ENCODE data around the gene LDLRAD4.
A peak's percentile ranks its signal among the peaks of the same experiment; 100 is the strongest.

GRCh38 chr18:13465476-13465875 is 246.9 kb downstream of the LDLRAD4 start:
- TF ChIP-seq CTCF (IDR thresholded peaks at IDR 0.05) (no peak), EP300 (IDR thresholded peaks at IDR 0.05) (no peak), POLR2A (IDR thresholded peaks at IDR 0.05; ENCODE audit: low read depth) (no peak), POLR2AphosphoS5 (IDR thresholded peaks at IDR 0.05) (peak in 1 of 2 donors; percentile 39)
